Vein endothelial cell (primary cell): ENCODE data around the gene JAM3. TPM values are rescaled to one million over a fixed set of nuclear protein-coding genes. Genes with fewer than 3 reads are reported as not detected.

Source experiments
- total RNA-seq: library from RNA; depleted of rRNA; stranded (reverse); fragments of >200 nt; gene quantifications from 2 replicates; pipeline ENCODE4 v1.2.3, GENCODE V29; 2012

The JAM3 gene
- total RNA-seq, result 13.7 and 80.5 TPM in 2 replicates

DNA sequence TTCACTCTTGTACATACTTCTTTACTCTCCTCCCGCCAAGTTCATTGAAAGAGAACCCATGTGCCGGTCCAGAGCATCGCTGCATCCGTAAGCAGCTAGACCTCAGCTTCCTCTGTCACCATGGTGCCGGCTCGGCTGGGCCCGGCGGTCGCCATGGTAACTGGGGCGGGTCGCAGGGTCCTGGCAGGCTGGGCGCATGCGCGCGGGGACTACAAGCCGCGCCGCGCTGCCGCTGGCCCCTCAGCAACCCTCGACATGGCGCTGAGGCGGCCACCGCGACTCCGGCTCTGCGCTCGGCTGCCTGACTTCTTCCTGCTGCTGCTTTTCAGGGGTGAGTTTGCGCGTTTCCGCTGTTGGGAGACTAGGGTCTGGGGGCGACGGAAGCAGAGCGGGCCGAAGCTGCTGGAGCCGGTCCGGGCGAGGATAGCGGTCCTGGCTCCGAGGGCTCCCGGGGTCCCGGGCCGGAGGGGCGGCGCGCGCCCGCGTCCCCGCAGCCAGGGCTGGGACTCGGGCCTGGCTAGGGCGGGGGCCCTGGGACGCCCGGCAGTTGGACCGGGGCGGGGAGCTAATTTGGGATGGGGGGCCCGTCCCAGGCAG lies at the start of gene JAM3:
Gene JAM3, plus strand, starts transcription at position 244 of the 597 bp plus-strand sequence. Its CDS starts 12 bp downstream, at position 256.

Other genes starting within 250 kb of the JAM3 start
- gene SPATA19, start 223.6 kb upstream of the JAM3 start, total RNA-seq, result not detected in 2 replicates
- gene IGSF9B, start 112.1 kb upstream of the JAM3 start, total RNA-seq, result under 0.01 and 0.29 TPM in 2 replicates
- gene NCAPD3, start 154.9 kb downstream of the JAM3 start, total RNA-seq, result 18.0 and 29.7 TPM in 2 replicates
- 44.4 and 47.1 TPM in 2 replicates for gene VPS26B, start 155.6 kb downstream of the JAM3 start, total RNA-seq
- 50.2 and 51.9 TPM in 2 replicates for gene THYN1, start 184.3 kb downstream of the JAM3 start, total RNA-seq
- 18.0 and 18.3 TPM in 2 replicates for gene ACAD8, start 184.5 kb downstream of the JAM3 start, total RNA-seq
- not detected in 2 replicates for gene GLB1L3, start 207.3 kb downstream of the JAM3 start, total RNA-seq